HUES48 (cell line): ENCODE data around the gene PSAPL1.
"Not testable (repeated sequence)": the region's sequence is repeated elsewhere in the genome, so short reads cannot be mapped to it uniquely, and the experiment has no call there.

Source experiments
- H3K27ac ChIP-seq: one replicate; pipeline ENCODE4 v1.7.0; 2013; ENCODE audit warnings: low read depth, low read length, inconsistent platforms
- H3K27me3 ChIP-seq: 2 replicates; pipeline ENCODE4 v1.6.1; 2013; ENCODE audit warnings: mild to moderate bottlenecking, low read length; ENCODE audit not compliant: control insufficient read depth, insufficient read depth
- H3K36me3 ChIP-seq: 2 replicates; pipeline ENCODE4 v1.6.1; 2013; ENCODE audit warnings: low read length; ENCODE audit not compliant: control insufficient read depth, insufficient read depth
- H3K4me1 ChIP-seq: 2 replicates; pipeline ENCODE4 v1.6.1; 2013; ENCODE audit warnings: mild to moderate bottlenecking, low read length; ENCODE audit not compliant: control insufficient read depth, insufficient read depth
- H3K4me3 ChIP-seq: 2 replicates; pipeline ENCODE4 v1.5.1; 2013; ENCODE audit warnings: mild to moderate bottlenecking, low read depth, low read length
- H3K9ac ChIP-seq: 2 replicates; pipeline ENCODE4 v1.6.1; 2013; ENCODE audit warnings: mild to moderate bottlenecking, low read depth, low read length, moderate library complexity
- H3K9me3 ChIP-seq: 2 replicates; pipeline ENCODE4 v1.6.1; 2013; ENCODE audit warnings: low read length; ENCODE audit not compliant: control insufficient read depth, insufficient read depth

Gene PSAPL1

GRCh38 chr4:7459471-7459870 is 24.7 kb upstream of the PSAPL1 start:
- H3K27me3 ChIP-seq, result no peaks in the 10 kb centered on the region
- H3K36me3 ChIP-seq, result no peaks in the 10 kb centered on the region

GRCh38 chr4:7458477-7458876 is 23.7 kb upstream of the PSAPL1 start:
- no peaks in the 10 kb centered on the region for H3K9me3 ChIP-seq
- no peak overlapping the region for H3K27ac ChIP-seq
- no peaks in the 10 kb centered on the region for H3K36me3 ChIP-seq
- no peak overlapping the region for H3K4me3 ChIP-seq
- no peak overlapping the region for H3K9ac ChIP-seq
- peaks cover 13% of the 10 kb centered on the region for H3K4me1 ChIP-seq
- H3K27me3 ChIP-seq, result no peaks in the 10 kb centered on the region

More at GRCh38 chr4:7459471-7459870, 24.7 kb upstream of the PSAPL1 start:
- no peak overlapping the region for H3K9ac ChIP-seq
- no peak overlapping the region for H3K27ac ChIP-seq
- H3K4me1 ChIP-seq, result peaks cover 23% of the 10 kb centered on the region
- no peaks in the 10 kb centered on the region for H3K9me3 ChIP-seq
- no peak overlapping the region for H3K4me3 ChIP-seq

- no peaks in the 10 kb centered on the region for H3K9me3 ChIP-seq
- no peak overlapping the region for H3K4me3 ChIP-seq
- no peak overlapping the region for H3K9ac ChIP-seq
- no peaks in the 10 kb centered on the region for H3K36me3 ChIP-seq
- H3K27me3 ChIP-seq, result no peaks in the 10 kb centered on the region
- H3K27ac ChIP-seq, result no peak overlapping the region
- H3K4me1 ChIP-seq, result peaks cover 13% of the 10 kb centered on the region
These were observed 23.3 kb upstream of the PSAPL1 start for GRCh38 chr4:7458066-7458425.

GRCh38 chr4:7457201-7458065 is 22.7 kb upstream of the PSAPL1 start:
- no peak overlapping the region for H3K9ac ChIP-seq
- no peaks in the 10 kb centered on the region for H3K36me3 ChIP-seq
- H3K4me3 ChIP-seq, result no peak overlapping the region
- no peaks in the 10 kb centered on the region for H3K27me3 ChIP-seq
- peaks cover 12% of the 10 kb centered on the region for H3K4me1 ChIP-seq
- no peaks in the 10 kb centered on the region for H3K9me3 ChIP-seq
- no peak overlapping the region for H3K27ac ChIP-seq

GRCh38 chr4:7452802-7453201 is 18.1 kb upstream of the PSAPL1 start:
- H3K27ac ChIP-seq, H3K9me3 ChIP-seq, H3K4me3 ChIP-seq, H3K9ac ChIP-seq, H3K27me3 ChIP-seq, H3K36me3 ChIP-seq, H3K4me1 ChIP-seq: not testable (repeated sequence)

GRCh38 chr4:7451800-7452199 is 17.1 kb upstream of the PSAPL1 start:
- Histone ChIP-seq H3K4me1 (no peaks in the 10 kb centered on the region), H3K36me3 (no peaks in the 10 kb centered on the region), H3K27ac (no peak overlapping the region), H3K9ac (no peak overlapping the region), H3K27me3 (no peaks in the 10 kb centered on the region), H3K9me3 (no peaks in the 10 kb centered on the region), H3K4me3 (no peak overlapping the region)

- H3K36me3 ChIP-seq, result no peaks in the 10 kb centered on the region
- H3K27me3 ChIP-seq, result no peaks in the 10 kb centered on the region
- no peak overlapping the region for H3K27ac ChIP-seq
- H3K9me3 ChIP-seq, result no peaks in the 10 kb centered on the region
- no peaks in the 10 kb centered on the region for H3K4me1 ChIP-seq
- H3K9ac ChIP-seq, result no peak overlapping the region
- H3K4me3 ChIP-seq, result no peak overlapping the region
These were observed 16.7 kb upstream of the PSAPL1 start for GRCh38 chr4:7451434-7451789.

- H3K27ac ChIP-seq, result no peak overlapping the region
- H3K4me1 ChIP-seq, result no peaks in the 10 kb centered on the region
- no peak overlapping the region for H3K4me3 ChIP-seq
- no peaks in the 10 kb centered on the region for H3K9me3 ChIP-seq
- no peak overlapping the region for H3K9ac ChIP-seq
- no peaks in the 10 kb centered on the region for H3K36me3 ChIP-seq
- H3K27me3 ChIP-seq, result no peaks in the 10 kb centered on the region
These were observed 16.2 kb upstream of the PSAPL1 start for GRCh38 chr4:7450775-7451433.

- Histone ChIP-seq H3K4me1 (no peaks in the 10 kb centered on the region), H3K4me3 (no peak overlapping the region), H3K27me3 (no peaks in the 10 kb centered on the region), H3K9ac (no peak overlapping the region), H3K36me3 (no peaks in the 10 kb centered on the region), H3K27ac (no peak overlapping the region), H3K9me3 (no peaks in the 10 kb centered on the region)
These were observed 13.3 kb upstream of the PSAPL1 start for GRCh38 chr4:7448036-7448435.

GRCh38 chr4:7447236-7447635 is 12.5 kb upstream of the PSAPL1 start:
- Histone ChIP-seq H3K36me3 (no peaks in the 10 kb centered on the region), H3K27ac (no peak overlapping the region)

GRCh38 chr4:7444731-7445130 is 10.0 kb upstream of the PSAPL1 start:
- no peaks in the 10 kb centered on the region for H3K9me3 ChIP-seq
- H3K36me3 ChIP-seq, result no peaks in the 10 kb centered on the region
- H3K9ac ChIP-seq, result no peak overlapping the region
- H3K27me3 ChIP-seq, result no peaks in the 10 kb centered on the region
- H3K4me3 ChIP-seq, result no peak overlapping the region
- no peak overlapping the region for H3K27ac ChIP-seq
- no peaks in the 10 kb centered on the region for H3K4me1 ChIP-seq

More at GRCh38 chr4:7447236-7447635, 12.5 kb upstream of the PSAPL1 start:
- Histone ChIP-seq H3K9me3 (no peaks in the 10 kb centered on the region), H3K4me1 (no peaks in the 10 kb centered on the region), H3K9ac (no peak overlapping the region), H3K27me3 (no peaks in the 10 kb centered on the region), H3K4me3 (no peak overlapping the region)
